GM21528 (cell line): Measurements from ENCODE around the gene YIF1A.
"Not testable (repeated sequence)": the region's sequence is repeated elsewhere in the genome, so short reads cannot be mapped to it uniquely, and the experiment has no call there.

ENCODE experiments used
- ATAC-seq: cut with Tn5 transposase; IDR thresholded peaks from one replicate; pipeline ENCODE4 v1.9.1; 2021; ENCODE audit warnings: mild to moderate bottlenecking, moderate library complexity; ENCODE audit not compliant: unreplicated experiment, low FRiP score

Gene YIF1A

GRCh38 chr11:66326261-66327111 lies 37.5 kb upstream of the YIF1A start:
- ATAC-seq: no peak

DNA sequence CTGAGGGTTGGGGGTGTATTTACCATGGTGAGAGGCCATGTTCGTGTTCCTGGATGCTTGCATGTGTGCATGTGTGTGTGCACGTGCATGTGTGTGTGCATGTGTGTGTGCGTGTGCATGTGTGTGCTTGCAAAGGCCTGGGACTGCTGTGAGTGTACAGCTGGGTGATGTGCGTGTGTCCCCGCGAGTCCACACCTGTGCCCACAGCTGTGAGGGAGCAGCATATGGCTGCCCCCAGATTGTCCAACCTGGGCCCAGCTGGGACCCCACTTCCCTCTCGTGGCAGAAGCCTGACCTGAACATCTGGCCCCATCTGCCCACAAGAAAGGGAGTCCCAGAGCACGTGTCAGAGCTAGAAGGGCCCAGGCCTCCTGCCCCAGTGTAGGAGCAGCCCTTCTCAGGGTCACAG lies 36.3 kb upstream of the YIF1A start:
- no peak for ATAC-seq

GRCh38 chr11:66324664-66325063 lies 35.7 kb upstream of the YIF1A start:
- no peak for ATAC-seq

- ATAC-seq: no peak
Observed at GRCh38 chr11:66323684-66324083, 34.7 kb upstream of the YIF1A start.

DNA sequence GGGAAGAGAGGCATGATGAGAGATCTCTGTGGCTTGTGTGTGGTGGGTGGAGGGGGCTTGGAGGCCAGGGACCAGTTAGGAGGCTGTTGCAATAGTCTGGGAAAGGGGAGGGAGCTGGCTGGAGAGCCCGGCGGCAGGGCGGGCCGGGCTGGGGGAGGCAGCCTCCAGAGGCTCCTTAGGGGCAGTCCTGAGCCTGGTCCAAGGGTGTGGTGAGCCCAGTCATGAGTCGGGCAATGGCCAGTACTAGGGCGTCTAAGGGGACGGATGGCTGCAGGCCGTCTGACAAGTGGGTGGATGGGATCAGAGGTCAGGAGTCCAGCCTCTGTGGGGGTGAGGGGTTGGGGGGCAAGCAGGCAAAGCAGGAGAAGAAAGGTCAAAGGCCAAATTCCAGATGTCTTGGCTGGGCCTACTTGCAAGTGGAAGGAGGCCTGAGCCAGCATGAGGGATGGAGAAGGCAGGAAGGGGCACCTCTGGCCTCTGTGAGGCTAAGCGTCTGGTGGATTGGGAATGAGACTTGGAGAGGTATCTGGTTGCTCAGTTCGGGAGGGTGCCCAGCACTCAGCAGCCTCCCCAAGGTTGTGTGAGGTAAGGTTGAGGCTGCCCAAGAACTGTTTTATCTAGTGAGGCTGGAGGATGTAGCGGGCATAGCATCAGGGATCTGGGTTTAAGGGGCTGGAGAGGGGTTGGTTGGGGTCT lies 33.9 kb upstream of the YIF1A start:
- no peak for ATAC-seq

- ATAC-seq: no peak
Observed at GRCh38 chr11:66321606-66322005, 32.7 kb upstream of the YIF1A start.

- ATAC-seq: not testable (repeated sequence)
Observed at GRCh38 chr11:66320748-66321147, 31.8 kb upstream of the YIF1A start.

DNA sequence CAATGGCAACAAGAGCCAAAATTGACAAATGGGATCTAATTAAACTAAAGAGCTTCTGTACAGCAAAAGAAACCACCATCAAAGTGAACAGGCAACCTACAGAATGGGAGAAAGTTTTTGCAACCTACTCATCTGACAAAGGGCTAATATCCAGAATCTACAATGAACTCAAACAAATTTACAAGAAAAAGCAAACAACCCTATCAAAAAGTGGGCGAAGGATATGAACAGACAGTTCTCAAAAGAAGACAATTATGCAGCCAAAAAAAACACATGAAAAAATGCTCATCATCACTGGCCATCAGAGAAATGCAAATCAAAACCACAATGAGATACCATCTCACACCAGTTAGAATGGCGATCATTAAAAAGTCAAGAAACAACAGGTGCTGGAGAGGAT lies 31.3 kb upstream of the YIF1A start:
- ATAC-seq: not testable (repeated sequence)

GRCh38 chr11:66318600-66318970 lies 29.6 kb upstream of the YIF1A start:
- no peak for ATAC-seq

GRCh38 chr11:66317723-66318599 lies 29.0 kb upstream of the YIF1A start:
- no peak for ATAC-seq

DNA sequence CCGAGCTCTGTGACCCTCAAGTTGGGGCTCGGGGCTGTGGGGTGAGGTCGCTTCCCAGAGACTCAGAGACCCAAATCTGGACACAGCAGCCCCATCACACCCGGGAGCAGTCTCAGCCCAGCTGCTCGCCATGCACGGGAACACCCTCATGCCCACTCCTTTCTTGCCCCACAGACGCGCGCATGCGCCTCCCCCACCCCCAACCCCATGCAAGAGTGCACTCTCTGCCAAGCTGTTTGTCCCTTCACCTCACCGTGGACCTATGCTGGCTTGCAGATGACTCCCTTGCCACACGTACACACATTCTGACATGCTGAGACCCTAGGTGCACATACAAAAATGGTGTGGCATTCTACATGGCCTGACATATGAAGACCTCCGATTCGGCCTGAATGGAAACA lies 28.4 kb upstream of the YIF1A start:
- ATAC-seq: no peak

- ATAC-seq: no peak
Observed at GRCh38 chr11:66316849-66317251, 27.9 kb upstream of the YIF1A start, which contains the start of gene CD248. Gene CD248, minus strand, starts transcription at chr11:66317044. Its CDS starts 17 bp downstream, at chr11:66317027.

- ATAC-seq: no peak
Observed at GRCh38 chr11:66315921-66316811, 27.2 kb upstream of the YIF1A start.

DNA sequence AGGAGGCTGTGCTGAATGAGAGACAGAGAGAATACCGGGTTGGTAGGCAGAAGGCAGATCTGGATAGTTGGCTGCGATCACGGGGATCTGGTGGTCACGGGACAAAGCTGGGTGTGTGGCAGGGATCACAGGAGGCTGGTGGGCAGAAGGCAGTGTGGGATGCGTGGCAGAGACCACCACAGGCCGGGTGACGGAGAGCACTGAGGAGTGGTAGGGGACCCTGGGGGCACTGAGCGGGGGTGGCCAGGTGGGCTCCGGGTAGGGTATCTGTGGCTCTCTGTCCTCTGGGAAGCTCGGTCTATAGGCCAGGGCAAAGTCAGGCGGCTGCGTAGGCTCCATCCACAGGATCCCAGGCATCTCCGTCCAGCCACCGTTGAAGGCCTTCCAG lies 26.5 kb upstream of the YIF1A start:
- ATAC-seq: no peak

GRCh38 chr11:66314561-66315497 lies 25.9 kb upstream of the YIF1A start:
- ATAC-seq: no peak

- ATAC-seq: no peak
Observed at GRCh38 chr11:66314186-66314501, 25.2 kb upstream of the YIF1A start.

DNA sequence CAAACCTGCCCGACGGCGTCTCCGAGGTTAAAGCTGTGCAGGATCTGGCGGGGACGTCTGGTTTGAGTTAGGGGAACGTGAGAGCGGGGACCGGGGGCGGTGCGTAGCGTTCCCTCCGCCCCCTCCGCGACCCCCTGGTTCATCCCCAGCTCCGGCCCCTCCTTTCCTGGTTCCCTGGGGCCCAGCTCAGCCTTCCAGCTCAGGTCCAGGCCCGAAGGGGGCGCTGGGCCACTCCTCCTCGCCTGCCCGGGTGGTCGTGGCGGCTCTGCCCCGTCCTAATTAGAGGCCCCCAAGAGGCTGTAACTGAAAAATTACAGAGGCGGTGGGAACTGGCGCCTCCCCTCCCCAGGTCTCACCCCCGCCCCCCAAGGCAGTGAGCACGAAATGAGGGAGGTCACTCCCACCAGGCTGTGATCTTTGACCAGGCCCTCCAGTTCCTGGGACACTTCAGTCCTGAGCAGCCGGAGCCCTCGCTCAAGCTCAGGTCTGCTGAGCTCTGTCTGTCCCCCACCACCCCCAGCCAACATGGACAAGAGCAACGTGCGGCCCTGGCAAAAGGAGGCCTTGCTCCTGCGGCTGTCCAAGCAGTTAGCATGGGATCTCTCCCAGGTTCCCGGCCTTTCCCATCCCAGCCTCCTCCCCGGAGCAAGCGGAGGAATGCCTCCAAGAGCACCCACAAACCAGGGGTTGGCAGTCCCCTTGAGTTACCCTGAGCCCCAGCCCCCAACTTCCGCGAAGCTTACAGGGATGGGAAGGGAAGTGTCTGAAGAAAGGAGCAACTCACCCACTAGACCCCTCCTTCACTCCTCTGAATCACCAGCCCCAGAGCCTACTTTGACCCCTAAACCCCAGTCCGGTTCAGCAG lies 24.6 kb upstream of the YIF1A start:
- ATAC-seq: no peak
